ENCODE data around the gene PDZRN4. TPM values are rescaled to one million over a fixed set of nuclear protein-coding genes. Genes with fewer than 3 reads are reported as not detected.
"Not testable (repeated sequence)": the region's sequence is repeated elsewhere in the genome, so short reads cannot be mapped to it uniquely, and the experiment has no call there.

Gene PDZRN4
- total and polyA plus RNA-seq, 2 donors (not counting 3 experiments of a cell fraction or from before 2014, with no cell fraction given) = not detected

- H3K4me1 ChIP-seq (ENCODE audit: control insufficient read depth, extremely low read depth, insufficient read depth, low read length); H3K9ac ChIP-seq (replicated peaks; ENCODE audit: extremely low read depth, insufficient read depth, low read length); H2AFZ ChIP-seq (ENCODE audit: low read depth, low read length); H3K4me3 ChIP-seq (replicated peaks in 1 of 3; ENCODE audit: insufficient read depth in 1 of 3, low read depth in 1 of 3, low read length in 3 of 3); H3K9me1 ChIP-seq (replicated peaks; ENCODE audit: control insufficient read depth, extremely low read depth, insufficient read depth, low read length); H3K4me2 ChIP-seq (ENCODE audit: insufficient read depth, low read length); BruUV-seq (replicated peaks); POLR2A ChIA-PET; H4K20me1 ChIP-seq (replicated peaks; ENCODE audit: control insufficient read depth, extremely low read depth, insufficient read depth, low read length); H3K27ac ChIP-seq (ENCODE audit: insufficient read depth, low read depth, low read length); FAIRE-seq; H3K79me2 ChIP-seq (ENCODE audit: control insufficient read depth, insufficient read depth, low read length); dilution Hi-C loops (cut with MboI; ENCODE audit: extremely low pct_ligation_motif_present, low sequenced_read_pairs); DNase-seq (ENCODE audit: low read depth, low spot score); H3K36me3 ChIP-seq (ENCODE audit: control insufficient read depth in 2 of 2, extremely low read depth in 1 of 2, insufficient read depth in 2 of 2, low read length in 2 of 2); H3K9me3 ChIP-seq (replicated peaks; ENCODE audit: control insufficient read depth, insufficient read depth, low read length): not testable (repeated sequence)
- CTCF ChIA-PET = interaction anchor here (1.6 to 2.8 kb wide), 5 partner anchors 14 to 245 kb away, joined by 3 to 14 read pairs (median 7); no protein-coding TSS in a partner anchor
- intact Hi-C loops (cut with micrococcal nuclease) = loop anchor here (2.0 kb wide), 1 partner anchor 833 kb away; no protein-coding TSS in a partner anchor
- peaks cover 28 to 39% of the 10 kb centered on the region in 2 experiments for H3K27me3 ChIP-seq (ENCODE audit: control insufficient read depth in 2 of 2, insufficient read depth in 2 of 2, low read length in 2 of 2)
These were observed 3.4 kb downstream of the PDZRN4 start for GRCh38 chr12:41191549-41191948.

GRCh38 chr12:41193311-41193710, 5.2 kb downstream of the PDZRN4 start:
- Histone ChIP-seq H3K9ac (replicated peaks; ENCODE audit: extremely low read depth, insufficient read depth, low read length) (no peak overlapping the region), H3K27ac (ENCODE audit: insufficient read depth, low read depth, low read length) (no peak overlapping the region), H3K9me3 (replicated peaks; ENCODE audit: control insufficient read depth, insufficient read depth, low read length) (no peaks in the 10 kb centered on the region), H3K4me1 (ENCODE audit: control insufficient read depth, extremely low read depth, insufficient read depth, low read length) (peaks cover 4% of the 10 kb centered on the region), H2AFZ (ENCODE audit: low read depth, low read length) (no peak overlapping the region), H3K27me3 (ENCODE audit: control insufficient read depth in 2 of 2, insufficient read depth in 2 of 2, low read length in 2 of 2) (peaks cover 15 to 23% of the 10 kb centered on the region in 2 experiments), H3K4me2 (ENCODE audit: insufficient read depth, low read length) (no peak overlapping the region), H3K9me1 (replicated peaks; ENCODE audit: control insufficient read depth, extremely low read depth, insufficient read depth, low read length) (no peaks in the 10 kb centered on the region), H3K79me2 (ENCODE audit: control insufficient read depth, insufficient read depth, low read length) (no peaks in the 10 kb centered on the region), H3K4me3 (replicated peaks in 1 of 3; ENCODE audit: insufficient read depth in 1 of 3, low read depth in 1 of 3, low read length in 3 of 3) (no peak overlapping the region), H3K36me3 (ENCODE audit: control insufficient read depth in 2 of 2, extremely low read depth in 1 of 2, insufficient read depth in 2 of 2, low read length in 2 of 2) (no peaks in the 10 kb centered on the region), H4K20me1 (replicated peaks; ENCODE audit: control insufficient read depth, extremely low read depth, insufficient read depth, low read length) (no peaks in the 10 kb centered on the region)
- CTCF ChIA-PET = interaction anchor here (1.1 to 1.6 kb wide), 3 partner anchors 10 to 247 kb away, joined by 3 read pairs; no protein-coding TSS in a partner anchor
- dilution Hi-C loops (cut with MboI; ENCODE audit: extremely low pct_ligation_motif_present, low sequenced_read_pairs) (no loop called here), intact Hi-C loops (cut with micrococcal nuclease) (no loop called here)
- POLR2A ChIA-PET = no interaction called here
- FAIRE-seq (peak; percentile 15), DNase-seq (ENCODE audit: low read depth, low spot score) (no peak)
- no TSS peak for BruUV-seq (replicated peaks)
- no peak for TF ChIP-seq EZH2 (IDR thresholded peaks at IDR 0.05; ENCODE audit: borderline replicate concordance, low read depth, low read length, severe bottlenecking)
- no peak for TF ChIP-seq MYC (IDR thresholded peaks at IDR 0.05; ENCODE audit: low read depth, low read length)
- no peak for TF ChIP-seq POLR2A (IDR thresholded peaks at IDR 0.05; ENCODE audit: low read depth, low read length)
- TF ChIP-seq, protein P1, sequence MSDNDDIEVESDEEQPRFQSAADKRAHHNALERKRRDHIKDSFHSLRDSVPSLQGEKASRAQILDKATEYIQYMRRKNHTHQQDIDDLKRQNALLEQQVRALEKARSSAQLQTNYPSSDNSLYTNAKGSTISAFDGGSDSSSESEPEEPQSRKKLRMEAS (IDR thresholded peaks at IDR 0.05; ENCODE audit: insufficient read depth, insufficient read length) = no peak
- TF ChIP-seq GATA2 (IDR thresholded peaks at IDR 0.05; ENCODE audit: insufficient read depth, insufficient read length, low read depth, low read length) = no peak
- no peak for TF ChIP-seq POLR2AphosphoS5 (IDR thresholded peaks at IDR 0.05; ENCODE audit: insufficient read depth, low read depth, low read length)
- TF ChIP-seq FOS (IDR thresholded peaks at IDR 0.05; ENCODE audit: borderline replicate concordance, insufficient read depth, low read length) = no peak
- TF ChIP-seq, protein P2, sequence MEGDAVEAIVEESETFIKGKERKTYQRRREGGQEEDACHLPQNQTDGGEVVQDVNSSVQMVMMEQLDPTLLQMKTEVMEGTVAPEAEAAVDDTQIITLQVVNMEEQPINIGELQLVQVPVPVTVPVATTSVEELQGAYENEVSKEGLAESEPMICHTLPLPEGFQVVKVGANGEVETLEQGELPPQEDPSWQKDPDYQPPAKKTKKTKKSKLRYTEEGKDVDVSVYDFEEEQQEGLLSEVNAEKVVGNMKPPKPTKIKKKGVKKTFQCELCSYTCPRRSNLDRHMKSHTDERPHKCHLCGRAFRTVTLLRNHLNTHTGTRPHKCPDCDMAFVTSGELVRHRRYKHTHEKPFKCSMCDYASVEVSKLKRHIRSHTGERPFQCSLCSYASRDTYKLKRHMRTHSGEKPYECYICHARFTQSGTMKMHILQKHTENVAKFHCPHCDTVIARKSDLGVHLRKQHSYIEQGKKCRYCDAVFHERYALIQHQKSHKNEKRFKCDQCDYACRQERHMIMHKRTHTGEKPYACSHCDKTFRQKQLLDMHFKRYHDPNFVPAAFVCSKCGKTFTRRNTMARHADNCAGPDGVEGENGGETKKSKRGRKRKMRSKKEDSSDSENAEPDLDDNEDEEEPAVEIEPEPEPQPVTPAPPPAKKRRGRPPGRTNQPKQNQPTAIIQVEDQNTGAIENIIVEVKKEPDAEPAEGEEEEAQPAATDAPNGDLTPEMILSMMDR (IDR thresholded peaks at IDR 0.05; ENCODE audit: extremely low read depth in 1 of 2, insufficient read depth in 1 of 2, low read depth in 1 of 2, low read length in 2 of 2) = no peak
- no peak for TF ChIP-seq JUN (IDR thresholded peaks at IDR 0.05; ENCODE audit: borderline replicate concordance, insufficient read depth, insufficient read length, low read depth)
